Measurements from ENCODE around the gene MIER2. TPM values are rescaled to one million over a fixed set of nuclear protein-coding genes. Genes with fewer than 3 reads are reported as not detected.

The MIER2 gene
- total RNA-seq, 1 experiment from 2014 or later, result 18.6 TPM

DNA sequence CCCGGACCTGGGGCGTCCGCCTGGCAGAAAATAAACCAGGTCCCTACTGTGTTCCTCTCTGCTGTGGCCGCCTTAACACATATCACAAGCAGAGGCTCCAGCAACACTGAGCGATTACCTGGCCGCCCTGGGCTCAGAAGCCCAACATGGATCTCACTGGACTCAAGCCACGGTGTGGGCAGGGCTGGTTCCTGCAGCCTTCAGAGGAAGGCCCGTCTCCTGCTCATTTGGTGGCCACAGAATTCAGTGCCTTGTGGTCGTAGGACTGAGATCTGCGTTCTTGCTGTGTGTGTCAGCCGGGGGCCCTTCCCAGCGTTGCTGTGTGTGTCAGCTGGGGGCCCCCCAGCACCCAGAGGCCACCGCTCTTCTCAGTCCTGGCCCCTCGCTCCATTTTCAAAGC is 34.1 kb upstream of the MIER2 start:
- no peak for DNase-seq (ENCODE audit: low read depth)

DNA sequence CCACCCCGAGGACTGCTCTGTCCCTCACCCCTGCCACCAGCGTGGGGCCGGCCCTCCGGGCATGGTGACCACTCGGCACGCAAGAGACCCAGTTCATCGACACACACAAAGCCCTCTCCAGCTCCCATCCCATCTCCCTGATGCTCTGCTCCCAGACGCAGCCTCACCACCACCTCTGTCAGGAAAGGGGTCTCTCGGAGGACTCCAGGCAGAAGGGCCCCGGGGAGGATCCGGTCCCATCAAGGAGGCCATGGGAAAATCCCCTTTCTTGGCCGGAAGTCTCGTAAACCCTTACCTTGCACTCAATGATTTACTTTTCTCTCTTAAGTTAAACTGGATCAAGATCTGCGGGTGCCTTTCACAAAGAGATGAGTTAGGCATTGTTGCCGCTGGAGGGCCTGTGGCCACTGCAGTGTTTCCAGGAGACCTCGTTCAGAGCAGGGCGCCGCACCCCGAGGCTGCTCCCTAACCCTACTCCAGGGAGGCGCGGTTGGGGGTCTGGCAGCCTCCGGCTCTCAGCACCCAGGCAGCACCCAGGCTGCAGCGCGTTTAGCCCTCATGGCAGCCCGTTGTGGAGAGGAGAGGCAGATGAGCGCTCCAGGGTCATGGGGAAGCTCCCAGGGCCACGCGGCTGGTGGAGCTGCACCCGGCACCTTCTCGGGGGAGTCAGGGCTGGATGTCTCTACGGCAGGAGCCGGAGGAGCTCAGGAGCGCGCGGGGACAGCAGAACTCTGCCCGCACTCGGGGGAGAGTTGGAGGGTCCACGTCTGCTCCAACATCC is 33.4 kb upstream of the MIER2 start:
- no peak for DNase-seq (ENCODE audit: low read depth)

GRCh38 chr19:376111-376470 is 31.5 kb upstream of the MIER2 start:
- DNase-seq (ENCODE audit: low read depth), result no peak

DNA sequence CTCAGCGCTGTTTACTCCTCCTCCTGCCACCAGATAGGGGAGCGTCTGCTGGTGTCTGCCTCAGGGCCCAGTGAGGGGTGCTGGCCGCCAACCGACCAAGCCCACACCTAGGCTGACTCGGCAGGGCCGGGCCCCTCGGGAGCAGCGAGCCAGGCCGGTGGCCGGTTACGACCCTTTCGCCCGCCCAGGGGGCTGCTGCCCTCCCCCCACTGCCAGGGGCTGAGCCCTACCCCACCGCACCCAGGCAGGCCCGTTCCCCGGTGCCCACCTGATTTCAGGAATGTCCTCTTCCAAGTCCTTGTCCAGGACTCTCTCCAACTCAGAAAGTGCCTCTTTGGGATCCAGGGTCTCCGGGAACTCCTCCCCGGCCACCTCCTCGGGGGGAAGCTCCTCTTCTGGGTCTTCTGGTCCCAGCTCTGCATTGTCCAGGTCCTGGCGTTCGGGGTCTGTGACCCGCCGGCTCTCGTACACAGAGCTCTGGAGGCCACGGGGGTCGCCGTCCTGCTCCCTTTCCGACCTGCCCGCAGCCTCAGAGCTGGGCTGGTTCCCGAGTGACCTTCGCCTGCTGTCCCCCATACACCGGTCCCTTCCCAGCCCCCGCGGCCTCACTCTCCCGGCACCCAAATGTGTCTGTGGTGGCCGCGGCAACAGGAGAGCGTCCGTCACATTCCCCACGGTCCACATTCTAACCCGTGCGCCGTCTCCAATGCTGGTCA is 31.0 kb upstream of the MIER2 start:
- no peak for DNase-seq (ENCODE audit: low read depth)

DNA sequence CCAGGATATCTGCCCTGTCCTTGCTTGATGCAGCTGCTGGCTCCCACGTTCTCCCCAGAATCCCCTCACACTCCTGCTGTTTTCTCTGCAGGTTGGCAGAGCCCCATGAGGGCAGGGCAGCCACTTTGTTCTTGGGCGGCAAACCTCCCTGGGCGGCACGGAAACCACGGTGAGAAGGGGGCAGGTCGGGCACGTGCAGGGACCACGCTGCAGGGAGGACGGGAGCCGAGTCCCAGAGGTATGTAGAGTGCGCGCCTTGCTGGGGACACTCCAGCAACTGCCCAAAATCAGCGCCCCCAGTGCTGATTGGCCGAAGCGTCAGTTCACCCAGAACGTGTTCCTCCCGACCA is 30.3 kb upstream of the MIER2 start:
- no peak for DNase-seq (ENCODE audit: low read depth)

GRCh38 chr19:374183-374885 is 29.7 kb upstream of the MIER2 start:
- DNase-seq (ENCODE audit: low read depth), result no peak

DNA sequence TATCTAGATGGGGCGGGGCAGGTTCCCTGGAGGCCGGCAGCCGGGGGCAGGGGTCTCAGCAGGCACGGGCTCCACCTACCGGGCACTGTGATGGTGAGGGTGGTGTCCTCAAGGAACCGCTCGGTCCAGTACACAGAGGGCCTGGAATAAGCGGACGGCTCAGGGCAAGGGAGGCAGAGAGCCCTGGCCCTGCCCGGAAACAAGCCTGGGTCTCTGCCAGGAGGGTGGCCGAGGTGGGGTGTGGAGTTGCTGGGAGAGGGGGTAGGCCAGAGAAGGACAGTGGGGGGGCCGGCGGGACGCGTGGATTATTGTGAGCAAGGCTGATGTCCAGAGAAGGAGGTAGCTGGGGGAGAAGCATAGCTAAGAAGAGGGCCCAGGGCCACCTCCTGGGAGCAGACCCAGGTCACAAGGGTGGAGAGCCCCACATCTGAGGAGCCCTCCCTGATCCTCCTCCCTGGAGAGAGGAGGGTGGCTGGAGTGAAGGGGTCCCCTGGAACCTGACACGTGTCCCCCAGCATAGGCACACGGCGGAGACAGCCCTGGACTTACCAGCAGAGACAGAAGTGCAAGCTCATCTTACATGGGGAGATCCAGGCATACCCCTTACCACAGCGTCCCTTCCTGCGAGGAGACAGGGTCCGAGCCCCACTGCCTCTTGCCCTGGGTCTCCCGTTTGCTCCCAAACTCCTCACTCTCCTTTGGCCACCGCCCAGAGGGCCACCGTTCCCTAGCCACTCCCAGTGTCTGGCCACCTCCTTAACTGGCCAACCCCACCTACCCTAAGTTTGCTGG is 29.0 kb upstream of the MIER2 start:
- no peak for DNase-seq (ENCODE audit: low read depth)

DNA sequence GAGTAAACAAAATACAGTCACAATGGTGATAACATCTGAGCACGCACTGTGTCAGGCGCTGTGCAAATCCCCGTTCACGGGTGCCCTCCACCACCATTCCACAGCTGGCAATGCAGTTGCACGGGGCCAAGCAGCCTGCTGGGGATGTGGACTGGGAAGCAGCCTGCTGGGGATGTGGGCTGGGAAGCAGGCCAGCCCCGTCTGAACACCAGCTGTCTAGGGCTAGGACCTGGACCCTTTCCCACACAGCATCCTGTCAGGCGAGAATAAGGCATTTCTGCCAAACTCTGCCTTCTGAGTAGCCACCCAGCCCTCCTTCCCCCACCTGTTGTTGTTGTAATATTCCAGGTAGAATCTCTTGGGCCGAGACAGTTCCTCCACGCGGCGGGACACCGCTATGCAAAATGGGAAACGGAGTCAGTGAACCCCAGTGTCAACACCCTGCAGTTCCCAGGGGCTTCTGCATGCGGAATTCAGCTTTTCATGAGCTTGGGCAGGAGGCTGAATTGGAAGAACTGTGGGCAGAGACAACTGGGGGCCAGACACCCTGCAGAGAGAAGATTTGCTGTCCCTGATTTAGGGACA is 27.8 kb upstream of the MIER2 start:
- no peak for DNase-seq (ENCODE audit: low read depth)

- DNase-seq (ENCODE audit: low read depth), result no peak
These were observed 27.0 kb upstream of the MIER2 start for GRCh38 chr19:371501-372168.

DNA sequence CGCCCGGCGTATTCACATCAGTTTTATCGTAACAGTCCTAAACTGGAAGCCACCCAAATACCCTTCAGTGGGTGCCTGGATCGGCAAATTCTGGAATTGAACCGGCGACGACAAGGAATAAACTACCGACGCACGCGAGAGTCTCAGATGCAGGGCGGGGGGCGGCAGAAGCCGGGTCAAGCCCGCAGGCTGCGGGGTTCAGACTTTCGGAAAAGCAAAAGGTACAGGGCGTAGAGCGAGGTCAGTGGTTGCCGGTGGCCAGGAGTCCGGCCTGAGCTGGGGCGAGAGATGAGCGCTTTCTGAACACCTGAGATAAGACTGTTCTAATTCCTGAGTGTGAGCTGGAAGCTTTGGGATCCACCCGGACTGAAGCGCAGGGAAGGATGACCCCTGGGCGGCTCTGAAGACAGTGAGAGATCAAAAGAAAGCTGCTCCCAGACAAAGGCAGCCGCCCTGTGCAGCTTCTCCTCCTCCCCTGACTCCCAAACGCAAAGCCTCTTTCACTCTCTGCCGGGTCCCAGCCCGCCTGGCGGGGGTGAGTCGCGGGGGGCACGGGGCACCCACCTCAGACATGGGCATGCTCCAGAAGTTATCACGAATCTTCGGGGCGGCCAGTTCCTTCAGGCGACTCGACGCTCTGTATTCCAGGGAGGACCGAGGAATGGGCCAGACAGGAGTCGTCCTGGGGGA is 26.2 kb upstream of the MIER2 start:
- no peak for DNase-seq (ENCODE audit: low read depth)

DNA sequence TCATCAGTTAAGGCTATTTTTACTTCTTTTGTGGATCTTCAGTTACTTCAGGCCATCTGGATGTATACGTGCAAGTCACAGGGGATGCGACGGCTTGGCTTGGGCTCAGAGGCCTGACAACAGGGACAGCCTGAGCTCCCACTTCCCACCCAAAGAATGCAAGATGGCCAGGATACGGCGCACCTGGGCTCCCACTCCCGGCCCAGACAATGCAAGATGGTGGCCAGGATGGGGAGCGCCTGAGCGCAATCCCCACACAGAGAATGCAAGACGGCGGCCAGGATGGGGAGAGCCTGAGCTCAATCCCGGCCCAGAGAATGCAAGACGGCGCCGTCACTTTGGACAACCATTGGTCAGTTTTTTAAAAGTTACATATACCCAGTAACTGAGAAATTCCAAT is 25.3 kb upstream of the MIER2 start:
- no peak for DNase-seq (ENCODE audit: low read depth)

DNA sequence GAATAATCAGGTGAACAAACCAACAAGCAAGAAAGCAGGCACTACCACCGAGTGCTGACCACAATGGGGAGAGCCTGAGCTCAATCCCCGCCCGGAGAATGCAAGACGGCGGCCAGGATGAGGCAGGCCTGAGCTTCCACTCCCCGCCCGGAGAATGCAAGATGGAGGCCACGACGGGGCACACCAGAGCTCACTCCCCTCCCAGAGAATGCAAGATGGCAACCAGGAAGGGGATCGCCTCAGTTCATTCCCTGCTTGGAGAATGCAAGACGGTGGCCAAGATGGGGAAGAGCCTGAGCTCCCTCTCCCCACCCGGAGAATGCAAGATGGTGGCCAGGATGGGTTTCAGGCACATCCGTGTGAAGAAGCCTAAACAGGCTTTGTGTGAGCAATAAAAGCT is 24.7 kb upstream of the MIER2 start:
- no peak for DNase-seq (ENCODE audit: low read depth)

DNA sequence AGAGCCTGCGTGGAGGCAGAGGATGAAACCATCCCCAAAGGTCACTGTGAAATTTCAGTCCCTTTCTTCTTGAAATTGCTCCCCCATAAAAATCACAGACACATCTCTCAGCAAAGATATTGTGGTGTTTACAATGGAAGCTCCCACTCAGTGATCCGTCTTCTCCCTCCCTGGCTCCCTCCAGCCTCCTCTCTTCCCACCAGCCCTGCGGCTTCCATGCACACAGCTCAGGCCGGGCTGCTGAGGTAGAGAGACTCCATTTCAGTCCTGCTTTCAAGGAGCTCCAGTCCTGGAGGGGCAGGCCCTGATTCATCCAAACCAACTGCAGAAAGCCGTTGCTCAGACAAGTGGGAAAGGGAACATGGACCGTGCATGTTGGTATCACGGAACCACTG is 24.0 kb upstream of the MIER2 start:
- no peak for DNase-seq (ENCODE audit: low read depth)

- no peak for DNase-seq (ENCODE audit: low read depth)
These were observed 23.5 kb upstream of the MIER2 start for GRCh38 chr19:367963-368629.

DNA sequence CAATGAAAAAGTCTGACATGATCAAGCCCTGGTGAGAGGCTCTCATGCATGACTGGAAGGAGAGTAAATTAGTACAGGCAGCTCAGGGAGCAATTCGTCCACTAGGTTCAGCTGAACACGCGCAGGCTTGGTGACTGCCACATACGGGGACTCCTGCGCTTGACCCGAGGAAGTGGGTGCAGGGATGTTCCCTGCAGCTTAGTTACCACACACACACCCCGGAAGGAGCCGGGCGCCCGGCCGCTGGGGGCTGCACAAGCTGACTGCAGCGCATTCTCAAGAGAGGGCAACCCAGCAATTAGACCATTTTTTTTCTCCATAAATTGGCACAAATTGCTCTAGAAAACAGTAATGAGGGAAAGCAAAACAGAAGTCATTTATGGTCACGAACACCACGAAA is 23.0 kb upstream of the MIER2 start:
- no peak for DNase-seq (ENCODE audit: low read depth)

GRCh38 chr19:366951-367350 is 22.4 kb upstream of the MIER2 start:
- no peak for DNase-seq (ENCODE audit: low read depth)

DNA sequence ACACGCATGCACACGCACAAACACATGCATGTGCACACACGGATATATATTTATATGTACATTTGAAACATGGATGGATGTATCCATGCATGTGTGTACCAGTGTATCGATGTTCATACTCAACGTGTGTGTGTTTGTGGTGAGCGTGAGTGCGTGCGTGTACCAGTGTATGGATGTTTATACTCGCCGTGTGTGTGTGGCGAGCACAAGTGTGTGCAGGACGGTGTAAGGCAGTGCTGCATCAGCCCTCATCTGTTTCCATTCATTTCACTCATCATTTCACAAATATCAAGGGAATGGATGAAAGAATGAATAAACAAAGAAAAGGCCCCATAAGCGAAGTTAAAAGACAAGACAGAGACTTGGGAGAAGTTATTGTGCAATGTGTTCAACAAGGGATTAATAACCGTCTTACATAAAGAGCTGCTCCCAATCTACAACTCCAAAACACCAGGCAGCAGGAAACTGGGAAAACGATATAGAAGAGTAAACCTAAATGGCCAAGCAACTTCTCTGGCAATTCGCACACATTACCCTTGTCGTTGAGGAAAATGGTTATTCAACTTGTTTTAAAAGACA is 21.7 kb upstream of the MIER2 start:
- DNase-seq (ENCODE audit: low read depth), result no peak

DNA sequence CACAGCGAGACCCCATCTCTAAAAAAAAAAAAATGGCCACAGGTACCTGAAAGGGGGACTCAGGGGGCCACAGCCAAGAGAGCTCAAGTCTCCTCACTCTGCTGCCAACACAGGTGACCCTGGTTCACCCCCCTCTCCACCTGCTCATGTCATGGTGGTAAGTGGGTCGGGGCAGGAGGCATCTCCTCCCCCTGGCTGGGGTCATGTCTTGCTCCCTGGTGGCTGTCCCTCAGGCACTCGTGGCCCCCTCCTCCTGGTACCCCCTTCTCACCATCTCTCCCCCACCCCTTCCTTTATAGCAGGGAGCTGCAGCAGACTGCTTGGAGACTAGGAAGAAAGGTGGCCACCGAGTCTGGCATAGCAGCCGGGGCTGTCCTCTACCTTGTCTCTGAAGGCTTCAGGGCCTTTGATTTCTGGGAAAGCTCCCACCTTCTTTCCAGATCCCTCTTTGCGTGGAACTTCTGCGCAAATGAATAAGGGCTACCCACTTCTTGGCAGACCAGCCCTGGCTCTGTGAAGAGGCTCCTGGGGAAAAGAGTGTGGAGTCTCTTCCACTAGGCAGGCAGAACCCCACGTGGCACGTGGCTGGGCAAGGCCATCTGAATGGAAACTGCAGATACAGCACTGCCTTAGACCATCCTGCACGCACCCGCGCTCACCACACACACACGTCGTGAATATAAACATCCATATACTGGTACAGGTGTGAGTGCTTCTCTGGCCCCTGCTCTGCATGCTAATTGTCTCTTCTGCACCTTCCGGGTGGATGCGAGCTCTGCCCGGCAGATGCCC is 20.1 kb upstream of the MIER2 start:
- DNase-seq (ENCODE audit: low read depth), result no peak

DNA sequence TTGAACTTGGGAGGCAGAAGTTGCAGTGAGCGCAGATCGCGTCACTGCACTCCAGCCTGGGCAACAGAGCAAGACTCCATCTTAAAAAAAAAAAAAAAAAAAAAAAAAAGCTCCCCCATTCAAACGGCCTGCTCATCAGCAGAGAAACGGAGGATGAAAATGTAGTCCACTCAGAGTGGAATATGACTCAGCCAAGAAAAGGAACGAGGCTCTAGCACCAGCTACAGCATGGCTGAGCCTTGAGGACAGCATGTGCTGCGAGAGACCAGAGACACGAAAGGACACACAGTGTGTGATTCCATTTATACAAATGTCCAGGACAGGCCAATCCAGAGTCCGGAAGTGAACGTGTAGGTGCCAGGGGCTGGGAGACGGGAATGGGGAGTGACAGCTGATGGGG is 18.1 kb upstream of the MIER2 start:
- no peak for DNase-seq (ENCODE audit: low read depth)
